Measurements from ENCODE around the gene DCN. TPM values are rescaled to one million over a fixed set of nuclear protein-coding genes. Genes with fewer than 3 reads are reported as not detected.

The DCN gene
- total RNA-seq, 1 experiment from 2014 or later: 0.95 TPM

GRCh38 chr12:91103624-91104023 is 79.0 kb downstream of the DCN start:
- H3K27ac Mint-ChIP-seq (ENCODE audit: unreplicated experiment): no peak overlapping the region
- intact Hi-C loops (cut with micrococcal nuclease; ENCODE audit: unreplicated experiment): no loop called here
- H3K27me3 Mint-ChIP-seq (ENCODE audit: insufficient read depth, unreplicated experiment): no peaks in the 10 kb centered on the region
- ChIA-PET CTCF (no interaction called here), POLR2A (no interaction called here)
- BruUV-seq (replicated peaks): no TSS peak
- H3K36me3 Mint-ChIP-seq (ENCODE audit: insufficient read depth, unreplicated experiment): no peaks in the 10 kb centered on the region
- H3K9me3 Mint-ChIP-seq (ENCODE audit: unreplicated experiment): no peaks in the 10 kb centered on the region
- no peaks in the 10 kb centered on the region for H3K9me3 ChIP-seq
- H3K36me3 ChIP-seq (ENCODE audit: control insufficient read depth, insufficient read depth, low read length): no peaks in the 10 kb centered on the region
- no peak for TF ChIP-seq CTCF (IDR thresholded peaks at IDR 0.05; ENCODE audit: insufficient read depth in 1 of 2, low read depth in 1 of 2, low read length in 1 of 2, severe bottlenecking in 1 of 2, unreplicated experiment in 1 of 2)
- no peak for DNase-seq
- H3K27me3 ChIP-seq (replicated peaks; ENCODE audit: control insufficient read depth, insufficient read depth, low read length): no peaks in the 10 kb centered on the region
- H3K4me3 ChIP-seq (ENCODE audit: low read depth, low read length): no peak overlapping the region
- H3K4me1 Mint-ChIP-seq (ENCODE audit: low read depth, unreplicated experiment): peaks cover 11% of the 10 kb centered on the region
- H3K4me3 Mint-ChIP-seq (ENCODE audit: unreplicated experiment): no peak overlapping the region
- peaks cover 13% of the 10 kb centered on the region for H3K4me1 ChIP-seq

- H3K27me3 ChIP-seq (replicated peaks; ENCODE audit: control insufficient read depth, insufficient read depth, low read length): no peaks in the 10 kb centered on the region
- H3K4me3 ChIP-seq (ENCODE audit: low read depth, low read length): no peak overlapping the region
- Mint-ChIP-seq H3K27ac (ENCODE audit: unreplicated experiment) (no peak overlapping the region), H3K36me3 (ENCODE audit: insufficient read depth, unreplicated experiment) (no peaks in the 10 kb centered on the region), H3K27me3 (ENCODE audit: insufficient read depth, unreplicated experiment) (no peaks in the 10 kb centered on the region), H3K4me1 (ENCODE audit: low read depth, unreplicated experiment) (peaks cover 11% of the 10 kb centered on the region), H3K4me3 (ENCODE audit: unreplicated experiment) (no peak overlapping the region), H3K9me3 (ENCODE audit: unreplicated experiment) (no peaks in the 10 kb centered on the region)
- ChIA-PET POLR2A (no interaction called here), CTCF (no interaction called here)
- no peaks in the 10 kb centered on the region for H3K9me3 ChIP-seq
- TF ChIP-seq CTCF (IDR thresholded peaks at IDR 0.05; ENCODE audit: insufficient read depth in 1 of 2, low read depth in 1 of 2, low read length in 1 of 2, severe bottlenecking in 1 of 2, unreplicated experiment in 1 of 2): no peak
- peaks cover 16% of the 10 kb centered on the region for H3K4me1 ChIP-seq
- no peaks in the 10 kb centered on the region for H3K36me3 ChIP-seq (ENCODE audit: control insufficient read depth, insufficient read depth, low read length)
- no peak for DNase-seq
- BruUV-seq (replicated peaks): no TSS peak
- intact Hi-C loops (cut with micrococcal nuclease; ENCODE audit: unreplicated experiment): no loop called here
Measured at GRCh38 chr12:91103101-91103500, 79.5 kb downstream of the DCN start.

- Mint-ChIP-seq H3K4me3 (ENCODE audit: unreplicated experiment) (no peak overlapping the region), H3K27me3 (ENCODE audit: insufficient read depth, unreplicated experiment) (no peaks in the 10 kb centered on the region), H3K27ac (ENCODE audit: unreplicated experiment) (no peak overlapping the region), H3K36me3 (ENCODE audit: insufficient read depth, unreplicated experiment) (no peaks in the 10 kb centered on the region), H3K4me1 (ENCODE audit: low read depth, unreplicated experiment) (peaks cover 11% of the 10 kb centered on the region), H3K9me3 (ENCODE audit: unreplicated experiment) (no peaks in the 10 kb centered on the region)
- Histone ChIP-seq H3K36me3 (ENCODE audit: control insufficient read depth, insufficient read depth, low read length) (no peaks in the 10 kb centered on the region), H3K4me1 (peaks cover 16% of the 10 kb centered on the region), H3K4me3 (ENCODE audit: low read depth, low read length) (no peak overlapping the region), H3K9me3 (peaks cover 5% of the 10 kb centered on the region; the same call in 1 of the 2 replicates), H3K27me3 (replicated peaks; ENCODE audit: control insufficient read depth, insufficient read depth, low read length) (no peaks in the 10 kb centered on the region)
- POLR2A ChIA-PET: no interaction called here
- DNase-seq: no peak
- no peak for TF ChIP-seq CTCF (IDR thresholded peaks at IDR 0.05; ENCODE audit: insufficient read depth in 1 of 2, low read depth in 1 of 2, low read length in 1 of 2, severe bottlenecking in 1 of 2, unreplicated experiment in 1 of 2)
- intact Hi-C loops (cut with micrococcal nuclease; ENCODE audit: unreplicated experiment): no loop called here
- BruUV-seq (replicated peaks): no TSS peak
- CTCF ChIA-PET: no interaction called here
Measured at GRCh38 chr12:91100906-91101305, 81.7 kb downstream of the DCN start.

Measured in Caco-2 (cell line).